ENCODE data around the gene SLC9A2. TPM values are rescaled to one million over a fixed set of nuclear protein-coding genes. Genes with fewer than 3 reads are reported as not detected.

The SLC9A2 gene
- total RNA-seq, 1 experiment from 2014 or later = 0.08 TPM

- in situ Hi-C loops (cut with HindIII; ENCODE audit: low pct_unique_long_range_greater_than_20kb, low sequenced_read_pairs) = no loop called here
- no peak for DNase-seq (ENCODE audit: low read depth, low spot score)
Measured at GRCh38 chr2:102748107-102748506, 128.8 kb downstream of the SLC9A2 start.

- in situ Hi-C loops (cut with HindIII; ENCODE audit: low pct_unique_long_range_greater_than_20kb, low sequenced_read_pairs) = no loop called here
- no peak for DNase-seq (ENCODE audit: low read depth, low spot score)
Measured at GRCh38 chr2:102749938-102750337, 130.6 kb downstream of the SLC9A2 start.

- peak; percentile 71 for DNase-seq (ENCODE audit: low read depth, low spot score)
- in situ Hi-C loops (cut with HindIII; ENCODE audit: low pct_unique_long_range_greater_than_20kb, low sequenced_read_pairs) = no loop called here
Measured at GRCh38 chr2:102753563-102754159, 134.3 kb downstream of the SLC9A2 start.

- in situ Hi-C loops (cut with HindIII; ENCODE audit: low pct_unique_long_range_greater_than_20kb, low sequenced_read_pairs) = no loop called here
Measured at GRCh38 chr2:102754456-102755145, 135.2 kb downstream of the SLC9A2 start.

GRCh38 chr2:102755284-102755683, 135.9 kb downstream of the SLC9A2 start:
- in situ Hi-C loops (cut with HindIII; ENCODE audit: low pct_unique_long_range_greater_than_20kb, low sequenced_read_pairs) = no loop called here
- no peak for DNase-seq (ENCODE audit: low read depth, low spot score)

More at GRCh38 chr2:102754456-102755145, 135.2 kb downstream of the SLC9A2 start:
- no peak for DNase-seq (ENCODE audit: low read depth, low spot score)

GRCh38 chr2:102758439-102758838, 139.1 kb downstream of the SLC9A2 start:
- in situ Hi-C loops (cut with HindIII; ENCODE audit: low pct_unique_long_range_greater_than_20kb, low sequenced_read_pairs) = no loop called here
- DNase-seq (ENCODE audit: low read depth, low spot score) = no peak

Other genes with a start within 250 kb of the SLC9A2 start
- not detected in 2 replicates for gene IL18RAP, start 196.4 kb upstream of the SLC9A2 start, total RNA-seq (2014; rRNA removed; shearing (Covaris generic))
- not detected in 2 replicates for gene SLC9A4, start 146.3 kb upstream of the SLC9A2 start, total RNA-seq (2014; rRNA removed; shearing (Covaris generic))
- 3.3 and 3.9 TPM in 2 replicates for gene TMEM182, start 142.5 kb downstream of the SLC9A2 start, total RNA-seq (2014; rRNA removed; shearing (Covaris generic))